Stimulated activated CD4-positive, alpha-beta T cell treated with anti-CD3 and anti-CD28 coated beads, TNF-alpha, amount 100 ng/mL, for 48 hours (primary cell): ENCODE measurements around the gene SPATA2.
"Not testable (repeated sequence)": the region's sequence is repeated elsewhere in the genome, so short reads cannot be mapped to it uniquely, and the experiment has no call there.

Source experiments
- DNase-seq, 3 donors: peaks; one replicate each; pipeline ENCODE4 v3.0.0-alpha.2; 2020; ENCODE audit warnings: low read depth in 3 of 3

The SPATA2 gene

GRCh38 chr20:49904440-49905214, 10.7 kb downstream of the SPATA2 start:
- no peak for DNase-seq

GRCh38 chr20:49901588-49901987, 13.7 kb downstream of the SPATA2 start:
- no peak for DNase-seq

- DNase-seq = no peak
Observed at GRCh38 chr20:49899541-49900383, 15.6 kb downstream of the SPATA2 start.

- DNase-seq = no peak
Observed at GRCh38 chr20:49896204-49896603, 19.1 kb downstream of the SPATA2 start.

GRCh38 chr20:49895474-49896093, 19.7 kb downstream of the SPATA2 start:
- not testable (repeated sequence) for DNase-seq

- DNase-seq = peak; percentile 8 to 27 (median 23)
Observed at GRCh38 chr20:49894073-49894470, 21.3 kb downstream of the SPATA2 start.

- peak; percentile 26 to 49 (median 32) for DNase-seq
Observed at GRCh38 chr20:49893242-49894072, 21.9 kb downstream of the SPATA2 start.

- no peak for DNase-seq
Observed at GRCh38 chr20:49892817-49893216, 22.5 kb downstream of the SPATA2 start.

GRCh38 chr20:49892260-49892659, 23.1 kb downstream of the SPATA2 start:
- DNase-seq = no peak

GRCh38 chr20:49891476-49892110, 23.7 kb downstream of the SPATA2 start:
- no peak for DNase-seq

GRCh38 chr20:49890471-49891361, 24.6 kb downstream of the SPATA2 start:
- no peak for DNase-seq

GRCh38 chr20:49889935-49890333, 25.4 kb downstream of the SPATA2 start:
- no peak for DNase-seq

- DNase-seq = no peak
Observed at GRCh38 chr20:49889001-49889934, 26.1 kb downstream of the SPATA2 start.

- DNase-seq = peak; percentile 20 to 36 (median 27)
Observed at GRCh38 chr20:49888212-49889000, 26.9 kb downstream of the SPATA2 start.

- DNase-seq = no peak
Observed at GRCh38 chr20:49887251-49888211, 27.8 kb downstream of the SPATA2 start.

- no peak for DNase-seq
Observed at GRCh38 chr20:49886571-49887213, 28.6 kb downstream of the SPATA2 start.
